Measurements from ENCODE around the gene PI4KA.
"Not testable (repeated sequence)": the region's sequence is repeated elsewhere in the genome, so short reads cannot be mapped to it uniquely, and the experiment has no call there.

PI4KA gene

DNA sequence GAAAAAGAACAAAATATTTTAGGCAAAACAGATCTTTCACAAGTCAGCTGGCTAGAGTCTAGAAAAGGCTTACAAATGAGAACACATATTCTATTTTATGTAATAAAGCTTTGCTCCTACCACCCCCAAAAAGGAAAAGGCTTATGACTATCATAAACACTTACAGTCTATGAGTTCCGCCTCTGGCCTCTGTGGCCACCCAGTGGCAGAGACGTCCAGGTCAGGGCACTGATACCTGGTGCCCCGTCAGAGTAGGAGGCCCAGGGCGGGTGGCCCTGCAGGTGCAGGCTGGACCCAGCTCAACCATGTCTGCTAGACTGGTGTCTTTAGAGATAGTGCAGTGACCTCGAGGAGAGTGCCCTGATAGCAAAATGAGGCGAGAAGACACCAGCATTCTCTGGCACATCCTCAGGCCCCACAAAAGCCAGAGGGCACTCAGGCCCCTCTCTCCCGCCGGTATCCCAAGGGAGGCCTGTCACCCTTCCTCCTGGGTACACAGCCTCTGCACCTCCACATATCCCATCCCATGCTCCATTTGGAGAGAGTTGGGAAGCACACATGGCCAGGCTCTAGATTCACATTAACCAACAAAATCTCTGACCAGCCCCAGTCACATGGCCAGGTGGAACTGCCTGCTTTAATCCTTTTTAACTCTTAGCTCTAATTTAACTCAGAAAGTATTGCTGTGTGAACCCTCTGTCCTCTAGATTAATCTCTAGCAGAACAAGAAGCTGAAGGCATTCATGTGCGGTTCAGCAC, 112.0 kb downstream of the PI4KA start:
- no peak for DNase-seq

DNA sequence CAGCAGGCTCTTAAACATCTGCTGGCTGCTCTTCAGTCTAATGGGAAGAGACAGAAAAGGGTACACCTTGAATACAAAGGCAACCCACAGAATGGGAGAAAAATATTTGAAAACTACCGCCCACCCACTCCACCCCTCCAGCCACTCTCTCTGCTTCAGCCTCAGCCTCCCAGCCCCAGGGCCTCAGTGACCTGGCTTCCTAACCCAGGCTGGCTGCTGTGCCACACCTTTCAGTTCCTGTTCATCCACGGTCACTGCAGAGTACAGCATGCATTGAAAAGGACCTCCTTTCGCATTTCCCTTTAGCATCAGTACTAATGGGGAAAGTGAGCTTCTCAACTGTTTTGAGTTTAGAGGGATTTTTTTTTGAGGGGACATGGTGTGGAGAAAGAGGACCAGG, 113.5 kb downstream of the PI4KA start:
- no peak for DNase-seq

- no peak for DNase-seq
Observed at GRCh38 chr22:20744456-20744855, 114.2 kb downstream of the PI4KA start.

GRCh38 chr22:20742764-20743163, 115.8 kb downstream of the PI4KA start:
- DNase-seq = no peak

DNA sequence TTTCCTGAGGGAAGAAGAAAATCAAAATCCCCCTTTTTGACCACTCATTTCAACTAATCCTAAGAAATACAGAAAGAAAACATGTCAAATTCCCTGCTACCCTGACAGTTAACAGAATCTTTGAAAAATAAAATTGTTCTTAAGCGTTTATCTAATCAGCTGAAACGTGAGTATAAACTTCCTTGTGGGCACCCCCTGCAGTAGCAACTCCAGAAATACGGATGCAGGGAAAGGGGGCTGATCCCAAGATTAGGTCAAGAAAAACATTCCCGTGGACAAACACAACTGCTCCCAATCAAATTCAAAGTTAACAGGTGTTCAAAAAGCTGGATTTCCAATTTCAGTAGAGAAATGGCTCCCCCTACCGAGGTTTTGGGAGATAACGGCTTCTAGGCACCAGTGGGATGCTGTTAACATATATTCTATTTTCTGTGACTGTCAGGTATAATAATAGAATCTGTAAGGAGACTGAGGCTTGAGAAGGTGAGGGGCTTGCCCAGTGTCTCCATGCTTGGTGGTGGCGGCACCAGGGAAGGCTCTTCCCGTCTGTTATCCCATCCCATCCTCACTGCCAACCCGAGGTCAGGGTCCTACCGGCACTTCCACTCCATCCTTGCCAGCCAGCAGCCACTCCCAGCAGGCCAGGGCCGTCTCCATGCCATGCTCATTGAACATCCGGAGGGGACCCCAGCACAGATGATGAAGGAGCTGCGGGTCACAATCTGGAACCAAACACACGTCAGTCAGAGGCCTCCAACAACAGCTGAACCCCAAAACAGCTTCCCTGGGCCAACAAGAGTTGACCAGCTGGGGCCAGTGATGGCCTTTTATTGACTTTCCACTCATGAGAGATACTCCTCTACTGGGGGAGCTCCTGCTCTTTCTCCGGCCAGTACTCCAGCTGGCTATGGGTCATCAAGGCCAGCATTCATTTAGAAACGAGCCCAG, 116.7 kb downstream of the PI4KA start:
- DNase-seq = peak; percentile 27 to 35

- no peak for DNase-seq
Observed at GRCh38 chr22:20741008-20741633, 117.5 kb downstream of the PI4KA start.

DNA sequence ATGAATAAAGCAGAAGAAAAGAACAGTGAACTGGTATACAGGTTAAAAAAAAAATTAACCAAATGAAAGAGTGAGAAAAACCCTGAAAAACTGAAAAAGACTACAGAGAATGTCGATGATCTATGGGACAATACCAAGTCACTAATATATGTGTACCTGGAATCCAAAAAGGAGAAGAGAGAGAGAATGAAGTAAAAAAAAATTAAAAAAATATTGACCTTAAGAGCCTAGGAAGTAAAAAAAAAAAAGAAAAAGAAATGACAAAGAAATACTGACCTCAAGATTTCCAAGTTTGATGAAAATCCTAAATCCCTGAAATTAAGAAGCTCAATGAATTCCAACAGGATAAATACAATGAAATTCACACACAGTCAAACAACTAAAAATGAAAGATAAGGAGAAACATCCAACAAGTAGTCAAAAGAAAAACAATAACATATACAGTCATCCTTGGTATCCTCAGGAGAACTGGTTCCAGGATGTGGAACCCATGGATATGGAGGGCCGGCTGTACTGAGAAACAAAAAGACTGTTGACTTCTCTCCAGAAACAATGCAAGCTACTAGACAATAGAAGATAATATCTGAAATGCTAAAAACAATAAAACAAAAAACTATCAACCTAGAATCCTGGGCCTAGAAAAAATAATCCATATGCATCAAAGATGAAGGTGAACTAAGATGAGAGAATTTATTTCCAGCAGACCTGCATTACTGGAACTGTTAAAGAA, 118.2 kb downstream of the PI4KA start:
- DNase-seq = no peak

DNA sequence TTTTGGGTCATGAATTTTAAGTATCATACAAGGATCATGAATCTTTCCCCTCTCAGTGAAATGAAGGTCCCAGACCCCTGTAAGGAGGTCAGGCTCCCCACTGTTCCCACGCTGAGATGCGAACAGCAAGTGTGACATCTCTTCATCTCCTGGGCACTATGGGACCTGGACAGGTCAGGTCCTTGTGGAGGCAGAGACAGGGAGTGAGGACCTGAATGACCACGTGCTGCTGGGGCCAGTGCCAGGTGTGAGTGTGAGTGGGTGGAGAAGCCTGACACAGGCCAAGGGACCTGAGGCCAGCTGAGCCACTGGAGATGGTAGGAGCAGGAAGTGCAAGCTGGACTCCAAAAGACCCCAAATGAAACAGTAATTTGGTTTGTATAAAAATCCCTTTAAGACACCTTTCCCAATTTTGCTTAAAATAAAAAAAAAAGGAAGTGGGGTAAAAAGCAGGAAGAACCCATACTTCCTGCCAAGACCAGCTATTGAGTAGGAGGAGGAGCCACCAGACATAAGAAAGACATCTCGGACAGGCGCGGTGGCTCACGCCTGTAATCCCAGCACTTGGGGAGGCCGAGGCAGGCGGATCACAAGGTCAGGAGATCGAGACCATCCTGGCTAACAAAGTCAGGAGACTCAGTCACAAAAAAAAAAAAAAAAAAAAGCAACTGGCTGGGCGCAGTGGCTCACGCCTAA, 120.1 kb downstream of the PI4KA start:
- DNase-seq = peak; percentile 73 to 75

- DNase-seq = not testable (repeated sequence)
Observed at GRCh38 chr22:20736891-20737290, 121.7 kb downstream of the PI4KA start.

DNA sequence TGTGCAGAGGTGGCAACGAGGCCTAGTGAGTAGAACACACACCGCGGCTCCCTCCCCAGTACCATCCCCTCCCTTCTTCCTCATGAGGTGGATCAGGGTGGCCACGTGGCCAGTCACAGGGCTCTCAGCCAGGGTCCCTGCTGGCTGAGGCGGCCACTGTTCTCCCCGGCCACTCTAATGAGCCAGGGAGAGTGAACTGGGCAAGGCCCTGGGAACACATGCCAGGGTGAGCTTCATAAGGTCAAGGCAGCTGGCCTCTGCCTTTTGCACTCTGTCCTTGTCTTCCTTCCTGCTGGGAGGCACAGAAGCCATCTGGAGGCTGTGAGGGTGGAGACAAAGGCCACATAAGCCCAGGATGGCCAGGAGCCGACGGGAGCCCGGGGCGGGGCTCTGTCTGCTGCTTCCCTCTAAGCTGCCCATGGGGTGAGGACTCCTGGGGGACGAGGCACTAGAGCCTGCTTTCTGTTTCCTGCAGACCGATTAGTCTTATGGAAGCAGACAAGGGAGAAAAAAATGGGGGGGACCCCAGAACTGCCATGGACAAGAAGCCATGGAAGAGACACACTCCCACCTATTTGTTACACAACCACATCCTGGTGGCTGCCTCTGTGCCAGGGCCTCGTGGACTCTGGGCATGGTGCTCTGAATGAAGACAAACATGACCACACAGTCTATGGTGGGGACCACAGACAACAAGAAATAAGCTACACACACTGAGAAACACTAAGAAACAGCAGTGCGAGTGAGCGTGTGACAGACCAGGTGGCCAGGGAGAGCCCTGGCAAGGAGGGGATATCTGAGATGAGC, 123.1 kb downstream of the PI4KA start:
- DNase-seq = not testable (repeated sequence)

GRCh38 chr22:20732431-20732830, 126.2 kb downstream of the PI4KA start:
- not testable (repeated sequence) for DNase-seq

GRCh38 chr22:20729194-20729593, 129.4 kb downstream of the PI4KA start:
- no peak for DNase-seq

- no peak for DNase-seq
Observed at GRCh38 chr22:20728523-20729190, 130.0 kb downstream of the PI4KA start.

- DNase-seq = no peak
Observed at GRCh38 chr22:20727118-20728015, 131.2 kb downstream of the PI4KA start.

DNA sequence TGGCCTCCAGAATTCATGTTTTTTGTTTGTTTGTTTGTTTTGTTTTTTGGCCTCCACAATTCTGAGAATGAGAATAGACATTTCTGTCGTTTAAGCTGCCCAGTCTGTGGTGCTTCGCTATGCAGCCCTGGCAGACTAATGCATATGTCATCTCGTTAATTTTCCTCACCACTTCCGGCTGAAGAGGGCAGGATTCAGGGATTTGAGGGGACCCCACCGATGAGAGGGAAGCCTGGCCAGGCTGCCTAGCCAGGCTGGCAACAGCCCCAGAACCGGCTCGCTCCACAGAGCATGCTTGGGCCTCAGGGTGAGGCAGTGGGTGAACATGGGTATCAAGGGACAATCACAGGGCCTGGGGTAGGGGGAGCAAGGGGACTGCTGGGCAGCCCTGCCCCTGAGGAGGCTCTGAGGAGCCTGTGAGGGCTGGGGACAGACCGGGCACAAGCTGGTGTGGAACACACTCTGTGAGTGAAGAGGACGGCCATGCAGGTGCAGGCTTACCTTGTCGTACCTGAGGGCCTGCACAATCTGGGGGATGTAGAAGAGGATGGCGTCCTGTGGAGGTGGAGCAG, 132.5 kb downstream of the PI4KA start:
- no peak for DNase-seq

DNA sequence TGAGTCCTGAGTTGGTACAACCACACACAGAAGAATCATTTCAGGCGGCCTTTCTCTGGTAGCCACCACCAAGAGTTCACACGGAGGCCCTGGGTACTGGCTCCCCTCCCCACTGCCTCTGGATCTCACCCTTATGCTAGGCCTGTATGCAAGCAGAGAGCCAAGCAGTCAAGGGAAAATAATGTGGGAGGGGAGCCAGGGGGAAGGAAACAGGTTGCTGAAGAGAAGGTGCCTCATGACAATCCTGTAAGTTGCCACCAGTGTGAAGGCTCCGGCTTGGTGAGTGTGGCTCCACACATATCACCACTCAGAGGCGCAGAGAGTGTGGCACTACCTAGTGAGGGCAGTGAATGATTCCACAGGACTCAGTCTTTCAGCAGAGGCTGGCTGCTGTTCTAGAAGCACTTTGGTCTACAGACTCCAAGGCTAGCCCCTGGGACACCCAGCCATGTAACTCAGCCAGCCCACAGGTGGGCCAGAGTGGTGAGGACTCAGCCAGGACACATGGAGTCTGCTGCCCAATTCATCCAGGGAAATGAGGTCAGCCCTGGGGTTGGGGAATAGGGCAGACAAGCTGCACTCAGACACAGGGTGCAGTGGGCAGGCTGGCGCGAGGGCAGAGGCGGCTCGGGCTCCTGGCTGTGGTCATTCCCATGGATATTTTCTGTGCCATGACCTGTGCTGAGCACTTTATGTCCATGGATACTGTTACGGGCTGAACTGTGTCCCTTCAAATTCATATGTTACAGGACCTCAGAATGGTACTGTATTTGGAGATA, 133.7 kb downstream of the PI4KA start:
- DNase-seq = no peak

DNA sequence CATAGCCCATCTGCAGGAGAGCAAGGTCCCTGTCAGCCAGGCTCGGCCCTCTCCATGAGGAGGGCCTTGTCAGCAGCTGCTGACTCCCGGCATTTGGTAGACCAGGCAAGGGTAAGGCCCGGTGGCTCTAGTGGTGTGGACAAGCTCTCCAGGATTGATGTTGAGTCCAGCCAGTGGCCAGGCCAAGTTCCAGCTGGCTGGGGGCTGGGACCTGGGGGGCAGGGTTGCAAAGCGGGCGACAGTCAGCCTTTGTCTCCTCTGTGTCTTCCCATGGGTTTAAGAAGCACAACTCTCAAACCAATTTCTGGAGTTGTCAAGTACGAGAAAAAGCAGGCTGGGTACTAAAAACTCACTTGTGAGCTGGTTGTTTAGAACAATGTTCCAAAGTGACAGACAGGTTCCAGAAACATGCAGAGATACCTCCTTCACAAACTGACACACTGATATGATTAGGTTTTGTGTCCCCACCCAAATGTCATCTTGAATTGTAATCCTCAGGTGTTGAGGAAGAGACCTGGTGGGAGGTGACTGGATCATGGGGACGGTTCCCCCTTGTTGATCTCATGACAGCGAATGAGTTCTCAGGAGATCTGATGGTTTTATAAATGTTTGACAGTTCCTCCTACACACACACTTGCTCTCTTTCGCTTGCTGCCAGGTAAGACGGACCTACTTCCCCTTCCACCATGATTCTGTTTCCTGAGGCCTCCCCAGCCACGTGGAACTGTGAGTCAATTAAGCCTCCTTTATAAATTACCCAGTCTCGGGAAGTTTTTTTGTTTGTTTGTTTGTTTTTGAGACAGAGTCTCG, 137.0 kb downstream of the PI4KA start:
- no peak for DNase-seq

All from inflammatory macrophage (primary cell).